Transverse colon (tissue), 4 donors: Measurements from ENCODE around the gene ZBTB7B. TPM values are rescaled to one million over a fixed set of nuclear protein-coding genes. Genes with fewer than 3 reads are reported as not detected.

Experiments used
- DNase-seq: peaks from one replicate; pipeline ENCODE4 v3.0.0-alpha.2; 2019
- H3K27ac ChIP-seq, 4 donors: fragments of 200-600 bp; sonication (generic); 2 replicates each; pipeline ENCODE4 v1.5.1; 2016 to 2018; ENCODE audit warnings: inconsistent platforms in 4 of 4
- H3K27me3 ChIP-seq: fragments of 200-600 bp; sonication (generic); 2 replicates; pipeline ENCODE4 v1.5.1; 2017; ENCODE audit warnings: inconsistent platforms
- H3K36me3 ChIP-seq, 4 donors: fragments of 200-600 bp; sonication (generic); 2 replicates each; pipeline ENCODE4 v1.5.1; 2017 to 2019; ENCODE audit warnings: inconsistent platforms in 4 of 4
- H3K4me1 ChIP-seq, 4 donors: fragments of 200-600 bp; sonication (generic); 2 replicates each; pipeline ENCODE4 v1.5.1; 2017 to 2020; ENCODE audit warnings: inconsistent platforms in 4 of 4
- H3K4me3 ChIP-seq, 4 donors: fragments of 200-600 bp; sonication (generic); 1 replicate in 1 of 4; 2 replicates in 3 of 4; pipeline versions ENCODE4 v1.5.1 to v1.6.1; 2017 to 2019; ENCODE audit warnings: inconsistent platforms in 4 of 4
- H3K9me3 ChIP-seq, 2 donors: fragments of 200-600 bp; sonication (generic); 2 replicates each; pipeline ENCODE4 v1.5.1; 2017 to 2019; ENCODE audit warnings: inconsistent platforms in 2 of 2
- CTCF ChIP-seq, 5 experiments: fragments of 200-600 bp in 3 of 5; fragments of 450-650 bp in 2 of 5; sonication (generic) in 3 of 5; IDR thresholded peaks; 1 replicate in 2 of 5; 2 replicates in 3 of 5; pipeline ENCODE4 v1.5.1; 2016 to 2017; ENCODE audit warnings: antibody characterized with exemption in 5 of 5, inconsistent platforms in 3 of 5, mild to moderate bottlenecking in 2 of 5, moderate library complexity in 1 of 5
- EP300 ChIP-seq: sonication (generic); formaldehyde crosslinking; IDR thresholded peaks from one replicate; pipeline ENCODE4 v1.6.1; 2017; ENCODE audit warnings: antibody characterized with exemption, low read depth
- POLR2A ChIP-seq: fragments of 450-650 bp; IDR thresholded peaks from one replicate; pipeline ENCODE4 v1.6.1; 2016; ENCODE audit warnings: antibody characterized with exemption, mild to moderate bottlenecking, moderate library complexity
- POLR2AphosphoS5 ChIP-seq, 3 donors: sonication (generic); formaldehyde crosslinking; IDR thresholded peaks; one replicate each; pipeline ENCODE4 v1.6.1; 2016; ENCODE audit warnings: antibody characterized with exemption in 3 of 3
- WGBS, 2 donors: methylation state at CpG; one replicate each; pipeline ENCODE4 v1.1.5; 2018; ENCODE audit warnings: low coverage in 1 of 2; 5-methylcytosine and 5-hydroxymethylcytosine counted together
- in situ Hi-C, 4 donors: fragments of 200-750 bp; cut with MboI; loops; one replicate each; pipeline versions ENCODE4 v1.15.0 to v1.15.1; 2017; ENCODE audit warnings: low sequenced_read_pairs in 3 of 4, low pct_ligation_motif_present in 1 of 4, low pct_unique_long_range_greater_than_20kb in 1 of 4
- intact Hi-C: fragments of 100-400 bp; cut with DNase I; formaldehyde crosslinking; loops from one replicate; pipeline ENCODE4 v1.15.1; 2023; ENCODE audit warnings: low total_unique reads
- total RNA-seq, 4 donors: library from RNA; depleted of rRNA; stranded (reverse); fragments of >200 nt; gene quantifications; one replicate each; pipeline ENCODE4 v1.1.0, GENCODE V29; 2016

The ZBTB7B gene
- total RNA-seq, 4 donors from 2014 or later = 85.2 to 513 (median 272) TPM

DNA sequence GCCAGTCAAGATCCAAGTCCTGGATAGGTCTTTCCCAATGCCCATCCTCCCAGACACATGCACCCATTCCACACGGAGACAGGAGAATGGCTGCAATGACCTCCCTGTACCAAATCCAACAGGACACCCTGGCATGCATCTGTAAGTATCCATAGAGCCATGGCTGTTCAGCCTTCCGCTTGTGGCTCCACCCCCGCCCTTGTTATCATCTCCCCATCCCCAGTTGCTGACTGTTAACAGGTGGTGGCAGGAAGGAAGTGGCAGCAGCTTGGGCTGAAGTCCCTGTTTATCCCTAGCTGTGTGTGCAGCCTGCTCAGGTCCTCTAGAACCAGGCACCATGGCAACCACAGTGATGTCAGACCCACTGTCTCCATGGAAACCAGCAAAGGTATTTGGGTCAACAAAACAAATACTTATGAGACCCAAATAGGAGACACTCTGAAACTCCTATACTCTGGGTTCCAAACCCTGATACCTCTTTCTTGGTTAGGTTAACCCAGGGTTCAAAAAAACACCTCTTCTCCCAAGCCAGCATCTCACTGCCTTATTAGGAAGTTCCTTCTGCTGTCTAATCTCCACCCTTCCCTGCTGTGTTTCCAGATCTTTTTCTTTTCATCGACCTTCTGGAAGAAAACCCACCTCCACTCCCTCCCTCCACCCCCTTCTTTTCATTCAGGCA, 47.4 kb upstream of the ZBTB7B start:
- Histone ChIP-seq H3K9me3 (no peaks in the 10 kb centered on the region), H3K4me1 (peaks cover 24 to 60% (median 42%) of the 10 kb centered on the region in 4 donors), H3K4me3 (peak overlapping the region; percentile 38 to 71 (median 65)), H3K27me3 (no peaks in the 10 kb centered on the region), H3K36me3 (peaks cover 0 to 11% (median 0%) of the 10 kb centered on the region in 4 donors), H3K27ac (peak overlapping the region; percentile 84 to 94 (median 92))
- intact Hi-C loops (no loop called here), in situ Hi-C loops (loop anchor here in 3 of 4 donors (25.0 kb wide), 1 partner anchor 107 kb away; the partner anchor contains the start of genes ADAM15 (in 3 of the 3) and EFNA4 (in 3 of the 3))
- DNase-seq = peak; percentile 82
- TF ChIP-seq POLR2AphosphoS5 (IDR thresholded peaks at IDR 0.05) (peak in 1 of 3 donors; percentile 37), EP300 (no peak)
- WGBS, 2 donors = 0 to 6% methylated on average over 1 to 4 of the region's 4 CpGs

DNA sequence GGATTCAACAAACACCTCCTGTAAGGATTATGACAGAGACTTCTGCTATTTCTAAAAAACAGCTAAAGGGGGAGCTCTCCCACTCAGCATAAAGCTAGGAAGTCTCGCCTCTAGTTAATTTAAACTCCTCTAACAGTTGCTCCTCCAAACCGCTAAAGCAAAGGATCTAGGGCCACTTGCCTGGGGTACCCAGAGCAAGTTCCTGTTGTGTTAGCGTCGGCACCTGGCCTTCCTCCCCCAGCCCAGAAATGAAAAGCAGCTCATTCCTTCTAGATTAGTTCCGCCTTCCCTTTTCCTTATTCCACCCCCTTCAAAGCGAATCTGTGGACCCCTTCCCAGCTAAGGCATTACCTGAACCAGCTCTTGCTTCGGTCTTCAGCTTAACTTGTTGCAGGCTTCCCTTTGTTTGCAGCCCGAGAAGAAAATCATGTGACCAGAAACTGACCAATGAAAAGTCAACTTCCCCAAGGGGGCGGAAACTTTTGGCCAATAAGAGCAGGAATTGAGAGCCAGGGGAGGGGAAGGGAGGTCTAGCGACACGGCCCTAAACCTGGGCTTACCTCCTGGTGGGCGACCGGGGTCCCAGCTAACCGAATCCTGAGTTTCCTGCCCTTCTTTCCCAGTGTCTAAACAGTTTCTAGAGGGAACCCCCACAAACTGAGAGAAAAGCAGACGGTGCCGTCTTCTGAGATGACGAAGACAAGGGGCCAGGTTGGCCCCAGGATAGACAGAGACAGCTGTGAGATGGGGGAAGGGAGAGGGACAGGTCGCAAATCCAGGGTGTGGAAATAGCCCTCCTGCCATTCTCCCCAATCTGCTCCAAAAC, 46.7 kb upstream of the ZBTB7B start, which contains the start of gene PBXIP1:
TSS of gene PBXIP1 (minus strand) at position 382 of the 826 bp plus-strand sequence. CDS start 2,378 bp downstream, outside the sequence.
- peak; percentile 86 for DNase-seq
- H3K4me3 ChIP-seq = peak within 1 kb of the TSS; percentile 38 to 71 (median 65)
- TF ChIP-seq POLR2AphosphoS5 (IDR thresholded peaks at IDR 0.05) = peak; percentile 62 to 78 (median 71)
- TF ChIP-seq CTCF (IDR thresholded peaks at IDR 0.05) = peak in 1 of 5 experiments; percentile 3
- TF ChIP-seq POLR2A = peak; percentile 61
- no peak for TF ChIP-seq EP300
- WGBS, 2 donors = 0% methylated on average over 6 to 18 of the region's 18 CpGs
- no peaks in the 10 kb centered on the region for H3K9me3 ChIP-seq
- peak within 1 kb of the TSS; percentile 84 to 94 (median 92) for H3K27ac ChIP-seq
- intact Hi-C loops (no loop called here), in situ Hi-C loops (loop anchor here in 3 of 4 donors (25.0 kb wide), 1 partner anchor 106 kb away; the partner anchor contains the start of genes ADAM15 (in 3 of the 3) and EFNA4 (in 3 of the 3))
- H3K4me1 ChIP-seq = peaks cover 24 to 67% (median 48%) of the 10 kb centered on the region in 4 donors
- H3K27me3 ChIP-seq = no peaks in the 10 kb centered on the region
- peaks cover 0 to 11% (median 0%) of the 10 kb centered on the region in 4 donors for H3K36me3 ChIP-seq

DNA sequence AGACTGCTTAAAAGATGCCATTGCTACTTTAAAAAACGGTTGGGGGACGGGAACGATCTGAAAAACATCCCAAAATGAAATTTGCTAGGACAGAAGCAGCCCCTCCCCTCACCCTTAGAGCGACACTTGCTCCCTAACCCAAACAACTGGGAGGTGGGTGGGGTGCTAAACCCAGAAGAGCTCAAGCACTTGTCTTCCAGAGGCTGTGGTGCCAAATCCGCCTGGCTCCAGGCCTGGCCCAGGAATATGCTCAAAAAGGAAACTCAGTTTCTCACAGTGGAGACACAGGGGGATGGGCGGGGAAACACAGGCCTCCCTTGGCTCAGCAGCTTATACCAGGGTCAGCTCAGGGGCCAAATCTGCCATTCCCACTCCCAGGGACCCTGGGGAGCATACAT, 46.1 kb upstream of the ZBTB7B start:
- Histone ChIP-seq H3K27me3 (no peaks in the 10 kb centered on the region), H3K4me1 (peaks cover 24 to 68% (median 49%) of the 10 kb centered on the region in 4 donors), H3K4me3 (peak overlapping the region; percentile 5 to 71 (median 52)), H3K36me3 (peaks cover 0 to 7% (median 0%) of the 10 kb centered on the region in 4 donors), H3K9me3 (no peaks in the 10 kb centered on the region), H3K27ac (peak overlapping the region; percentile 84 to 94 (median 92))
- intact Hi-C loops (no loop called here), in situ Hi-C loops (loop anchor here in 3 of 4 donors (25.0 kb wide), 1 partner anchor 106 kb away; the partner anchor contains the start of genes ADAM15 (in 3 of the 3) and EFNA4 (in 3 of the 3))
- no peak for TF ChIP-seq CTCF (IDR thresholded peaks at IDR 0.05)
- TF ChIP-seq POLR2A = no peak
- no peak for TF ChIP-seq EP300
- TF ChIP-seq POLR2AphosphoS5 (IDR thresholded peaks at IDR 0.05) = no peak
- 9% methylated on average over 6 of the region's 6 CpGs; no CpG with 5 or more reads in 1 of the 2 donors for WGBS, 2 donors
- no peak for DNase-seq

- H3K27ac ChIP-seq = peak overlapping the region; percentile 84 to 94 (median 92)
- TF ChIP-seq CTCF (IDR thresholded peaks at IDR 0.05) = no peak
- no peak for TF ChIP-seq POLR2AphosphoS5 (IDR thresholded peaks at IDR 0.05)
- no peak for TF ChIP-seq EP300
- TF ChIP-seq POLR2A = no peak
- H3K4me1 ChIP-seq = peaks cover 24 to 65% (median 50%) of the 10 kb centered on the region in 4 donors
- intact Hi-C loops (no loop called here), in situ Hi-C loops (loop anchor here in 3 of 4 donors (25.0 kb wide), 1 partner anchor 105 kb away; the partner anchor contains the start of genes ADAM15 (in 3 of the 3) and EFNA4 (in 3 of the 3))
- no peak for DNase-seq
- H3K4me3 ChIP-seq = no peak overlapping the region
- no peaks in the 10 kb centered on the region for H3K27me3 ChIP-seq
- 57 to 60% methylated on average over 1 to 9 of the region's 9 CpGs for WGBS, 2 donors
- no peaks in the 10 kb centered on the region for H3K9me3 ChIP-seq
- H3K36me3 ChIP-seq = peaks cover 0 to 7% (median 0%) of the 10 kb centered on the region in 4 donors
Measured at GRCh38 chr1:154957091-154957657, 45.4 kb upstream of the ZBTB7B start.
